HG03175 (cell line): ENCODE data around the gene PIK3R5.
A peak's percentile ranks its signal among the peaks of the same experiment; 100 is the strongest.
"Not testable (repeated sequence)": the region's sequence is repeated elsewhere in the genome, so short reads cannot be mapped to it uniquely, and the experiment has no call there.

Source experiments
- ATAC-seq: cut with Tn5 transposase; IDR thresholded peaks from one replicate; pipeline ENCODE4 v1.9.1; 2021; ENCODE audit warnings: mild to moderate bottlenecking, moderate library complexity; ENCODE audit not compliant: unreplicated experiment

Gene PIK3R5

DNA sequence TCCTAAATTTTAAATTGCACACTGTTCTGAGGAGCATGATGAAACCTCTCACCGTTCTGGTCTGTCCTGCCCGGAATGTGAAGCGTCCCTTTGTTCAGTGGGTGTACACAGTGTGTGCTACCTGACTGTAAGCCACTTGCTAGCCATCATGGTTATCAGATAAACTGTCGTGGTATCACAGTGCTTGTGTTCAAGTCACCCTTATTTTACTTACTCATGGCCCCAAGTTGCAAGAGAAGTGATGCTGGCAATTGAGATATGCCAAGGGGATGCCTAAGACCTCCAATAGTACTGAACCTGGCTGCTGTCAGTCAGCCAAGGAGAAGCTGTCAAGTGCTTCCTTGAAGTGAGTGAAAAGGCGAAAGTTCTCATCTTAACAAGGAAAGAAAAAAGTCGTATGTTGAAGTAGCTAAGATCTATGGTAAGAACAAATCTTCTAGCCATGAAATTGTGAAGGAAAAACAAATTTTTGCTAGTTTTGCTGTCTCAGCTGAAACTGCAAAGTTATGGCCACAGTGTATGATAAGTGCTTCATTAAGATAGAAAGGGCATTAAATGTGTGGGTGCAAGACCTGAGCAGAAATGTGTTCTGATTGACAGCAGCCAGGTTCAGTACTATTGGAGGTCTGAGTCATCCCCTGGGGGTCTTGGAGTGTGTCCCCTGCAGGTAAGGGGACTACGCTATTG is 103.9 kb downstream of the PIK3R5 start:
- ATAC-seq: no peak

- ATAC-seq: no peak
Measured at GRCh38 chr17:8859804-8860430, 105.6 kb downstream of the PIK3R5 start.

- no peak for ATAC-seq
Measured at GRCh38 chr17:8859027-8859803, 106.3 kb downstream of the PIK3R5 start.

DNA sequence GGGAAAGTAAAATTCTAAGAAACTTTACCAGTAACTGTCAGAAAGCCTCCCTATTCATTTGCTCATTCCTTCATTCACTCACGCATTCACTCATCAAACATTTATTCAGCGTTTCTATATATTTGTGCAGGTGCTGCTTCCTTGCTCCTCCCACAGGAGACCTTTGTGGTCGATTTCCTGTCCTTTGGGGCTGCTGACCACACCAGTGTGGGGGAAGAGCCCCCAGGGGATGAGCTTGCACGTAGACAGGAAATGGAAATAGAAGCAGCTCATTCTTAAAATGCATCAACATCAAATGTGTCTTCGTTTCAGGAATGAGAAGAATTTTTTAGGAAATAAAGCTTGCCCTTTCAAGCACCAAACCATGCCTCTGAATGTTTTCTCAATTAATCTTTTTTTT is 107.6 kb downstream of the PIK3R5 start:
- ATAC-seq: peak; percentile 45

GRCh38 chr17:8856869-8857575 is 108.5 kb downstream of the PIK3R5 start:
- ATAC-seq: no peak

DNA sequence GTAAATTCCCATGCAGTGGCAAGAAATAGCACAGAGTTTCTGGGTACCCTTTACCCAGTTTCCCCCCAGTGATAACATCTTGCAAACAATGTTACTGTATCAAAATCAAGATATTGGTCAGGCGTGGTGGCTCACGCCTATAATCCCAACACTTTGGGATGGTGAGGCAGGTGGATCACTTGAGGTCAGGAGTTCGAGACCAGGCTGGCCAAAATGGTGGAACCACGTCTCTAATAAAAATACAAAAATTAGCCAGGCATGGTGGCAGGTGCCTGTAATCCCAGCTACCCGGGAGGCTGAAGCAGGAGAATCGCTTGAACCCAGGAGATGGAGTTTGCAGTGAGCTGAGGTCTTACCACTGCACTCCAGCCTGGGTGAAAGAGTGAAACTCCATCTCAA is 109.3 kb downstream of the PIK3R5 start:
- not testable (repeated sequence) for ATAC-seq

DNA sequence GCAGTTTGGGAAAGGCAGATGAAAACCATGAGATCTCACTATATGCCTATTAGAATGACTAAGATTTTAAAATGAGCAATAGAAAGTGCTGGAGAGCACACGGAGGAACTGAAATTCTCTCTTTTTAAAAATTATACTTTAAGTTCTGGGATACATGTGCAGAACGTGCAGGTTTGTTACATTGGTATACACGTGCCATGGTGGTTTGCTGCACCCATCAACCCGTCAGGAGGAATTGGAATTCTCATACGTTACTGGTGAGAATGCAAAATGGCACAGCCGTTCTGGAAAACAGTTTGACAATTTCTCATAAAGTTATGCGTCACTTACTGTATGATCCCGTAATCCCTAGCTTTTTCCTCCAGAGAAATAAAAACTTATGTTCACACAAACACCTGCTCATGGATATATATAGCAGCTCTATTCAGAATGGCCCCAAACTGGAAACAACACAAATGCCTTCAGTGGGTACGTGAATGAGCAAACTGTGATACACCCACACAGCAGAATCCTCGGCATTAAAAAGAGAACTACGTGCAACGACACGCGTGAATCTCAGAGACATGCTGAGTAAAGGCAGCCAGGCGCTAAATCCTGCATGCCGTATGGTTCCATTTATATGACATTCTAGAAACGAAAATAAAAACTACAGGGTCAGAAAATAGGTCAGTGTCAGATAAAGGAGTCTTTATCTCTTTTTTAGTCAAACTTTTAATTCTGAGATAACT is 109.9 kb downstream of the PIK3R5 start:
- ATAC-seq: no peak

DNA sequence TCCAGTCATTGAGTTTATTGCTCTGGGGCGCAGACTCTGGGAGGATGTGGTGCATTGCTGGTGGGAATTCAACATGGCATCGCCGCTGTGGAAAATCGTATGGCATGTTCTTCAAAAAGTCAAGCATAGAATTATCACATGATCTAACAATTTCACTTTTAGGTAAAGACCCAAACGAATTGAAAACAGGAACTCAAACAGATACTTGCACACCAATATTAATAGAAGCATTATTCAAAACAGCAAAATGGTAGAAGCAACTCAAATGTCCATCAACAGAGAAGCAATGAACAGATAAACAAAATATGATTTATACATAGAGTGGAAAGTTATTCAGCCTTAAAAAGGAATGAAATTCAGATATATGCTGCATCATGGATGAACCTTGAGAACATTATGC is 113.9 kb downstream of the PIK3R5 start:
- ATAC-seq: no peak

DNA sequence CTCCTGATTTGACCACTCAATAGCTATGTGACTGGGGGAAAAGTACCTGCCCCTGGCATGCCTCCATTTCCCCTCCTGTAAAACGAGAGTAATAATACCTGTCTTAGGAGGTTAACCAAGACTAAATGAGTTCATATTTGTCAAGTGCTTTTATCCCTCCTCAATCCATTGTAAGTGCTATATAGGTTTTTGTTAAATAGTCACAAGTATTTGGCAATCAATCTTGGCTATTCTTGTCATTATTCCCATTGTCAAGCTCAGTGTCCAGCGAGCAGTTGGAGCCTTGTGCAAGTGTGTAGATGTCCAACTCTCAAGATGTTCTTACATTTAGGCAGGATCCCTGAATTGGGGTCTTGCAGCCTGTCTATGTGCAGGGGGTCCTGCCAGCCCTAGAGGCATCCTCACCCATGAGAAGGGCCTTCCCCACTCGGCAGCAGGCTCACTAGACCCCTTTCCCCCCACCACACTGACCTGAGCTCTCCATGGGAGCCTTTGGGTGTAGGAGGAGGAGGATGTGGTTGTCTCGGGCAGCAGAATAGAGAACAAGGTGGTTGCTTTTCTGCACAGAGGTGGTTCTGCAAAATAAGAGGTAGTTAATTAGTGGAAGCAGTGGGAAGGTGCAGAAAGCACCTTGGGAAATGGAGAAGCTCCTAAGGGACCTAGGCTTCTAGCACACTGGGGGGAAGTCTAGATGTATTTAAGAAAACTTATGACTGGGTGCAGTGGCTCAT is 116.0 kb downstream of the PIK3R5 start:
- ATAC-seq: no peak

GRCh38 chr17:8847891-8848290 is 117.6 kb downstream of the PIK3R5 start:
- ATAC-seq: no peak

DNA sequence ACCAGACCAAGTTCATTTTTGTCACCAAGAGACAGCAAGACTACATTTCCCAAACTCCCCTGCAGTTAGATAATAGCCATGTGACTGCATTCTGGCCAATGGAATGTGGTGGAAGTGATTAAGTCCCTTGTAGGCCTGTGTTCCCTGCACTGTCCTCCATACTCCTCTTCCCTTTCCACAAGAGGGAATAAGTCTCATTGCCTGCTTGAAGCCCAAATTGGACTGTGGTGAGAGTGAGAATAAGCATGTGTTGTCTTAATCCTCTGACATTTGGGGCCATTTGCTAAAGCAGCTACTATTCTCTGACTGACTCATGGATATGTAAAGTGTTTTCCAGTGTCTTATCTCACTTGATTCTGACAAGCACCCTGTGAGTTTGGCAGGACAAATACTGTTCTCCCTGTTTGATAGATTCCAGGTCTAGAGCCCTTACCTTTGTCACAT is 118.7 kb downstream of the PIK3R5 start:
- no peak for ATAC-seq

DNA sequence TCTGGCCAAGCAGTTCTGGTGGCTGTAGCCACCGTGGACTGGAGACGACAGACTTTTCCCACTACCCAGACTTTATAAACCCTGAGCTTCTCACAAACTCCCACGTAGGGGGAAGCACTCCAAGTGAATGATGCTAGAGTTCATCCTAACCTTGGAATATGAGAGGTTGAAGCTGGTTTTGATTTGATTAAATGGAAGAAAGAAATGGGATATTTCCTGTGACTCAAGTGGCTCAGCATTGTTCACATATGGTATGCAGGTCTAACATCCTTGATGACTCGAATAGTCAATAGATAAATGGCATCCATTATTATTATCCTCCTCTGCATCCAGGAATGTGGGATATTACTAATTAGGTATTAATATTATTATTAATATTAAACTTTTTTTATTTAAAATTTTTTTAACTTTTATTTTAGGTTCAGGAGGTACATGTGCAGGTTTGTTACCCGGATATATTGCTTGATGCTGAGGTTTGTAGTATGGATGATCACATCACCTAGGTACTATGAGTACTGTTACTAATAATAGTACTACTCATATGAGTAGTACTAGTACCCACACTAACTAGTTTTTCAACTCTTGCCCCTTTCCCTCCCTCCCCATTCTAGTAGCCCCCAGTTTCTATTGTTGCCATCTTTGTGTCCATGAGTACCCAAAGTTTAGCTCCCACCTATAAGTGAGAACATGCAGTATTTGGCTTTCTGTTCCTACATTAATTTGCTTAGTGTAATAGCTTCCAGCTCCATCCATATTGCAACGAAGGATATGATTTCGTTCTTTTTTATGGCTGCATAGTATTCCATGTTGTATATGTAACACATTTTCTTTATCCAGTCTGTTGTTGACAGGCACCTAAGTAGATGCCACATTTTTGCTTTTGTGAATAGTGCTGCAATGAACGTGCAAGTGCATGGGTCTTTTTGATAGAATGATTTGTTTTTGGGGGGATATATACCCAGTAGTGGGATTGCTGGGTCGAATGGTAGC is 121.0 kb downstream of the PIK3R5 start:
- ATAC-seq: no peak

GRCh38 chr17:8843344-8843743 is 122.2 kb downstream of the PIK3R5 start:
- ATAC-seq: no peak

DNA sequence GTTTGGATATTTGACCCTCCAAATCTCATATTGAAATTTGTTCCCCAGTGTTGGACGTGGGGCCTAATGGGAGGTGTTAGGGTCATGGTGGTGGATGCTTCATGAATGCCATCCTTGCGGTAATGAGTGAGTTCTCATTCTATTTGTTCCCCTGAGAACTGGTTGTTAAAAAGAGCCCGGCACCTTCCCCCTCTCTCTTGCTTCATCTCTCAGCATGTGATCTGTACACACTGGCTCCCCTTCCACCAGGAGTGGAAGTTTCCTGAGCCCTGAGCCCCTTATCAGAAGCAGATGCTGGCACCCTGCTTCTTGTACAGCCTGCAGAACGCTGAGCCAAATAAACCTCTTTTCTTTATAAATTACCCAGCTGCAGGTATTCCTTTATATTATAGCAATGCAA is 123.7 kb downstream of the PIK3R5 start:
- ATAC-seq: no peak

DNA sequence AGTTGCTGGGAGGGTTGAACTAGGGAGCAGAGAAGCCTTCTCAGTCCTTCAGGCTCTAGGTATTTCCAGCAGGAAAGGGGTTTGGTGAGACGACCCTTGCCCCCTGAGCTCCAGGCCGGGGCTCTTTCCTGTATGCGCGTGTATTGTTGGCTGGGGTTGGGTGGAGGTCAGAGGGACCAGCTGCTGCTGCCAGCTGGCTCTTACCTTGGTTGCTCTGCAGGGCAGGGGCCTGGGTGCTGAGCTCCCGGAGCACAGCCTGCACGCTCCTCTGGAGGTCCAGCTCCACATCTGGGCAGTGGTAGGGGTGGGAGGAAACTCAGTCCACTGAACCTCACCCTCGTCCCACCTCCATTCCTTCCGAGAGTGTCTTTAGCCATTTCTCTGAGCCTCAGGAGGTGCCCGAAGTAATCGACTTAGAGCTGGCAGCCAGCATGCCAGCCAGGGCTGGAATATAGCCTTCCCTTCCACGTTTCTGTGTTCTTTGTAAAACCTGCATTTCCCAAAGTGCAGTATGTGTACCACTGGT is 126.0 kb downstream of the PIK3R5 start:
- ATAC-seq: no peak

DNA sequence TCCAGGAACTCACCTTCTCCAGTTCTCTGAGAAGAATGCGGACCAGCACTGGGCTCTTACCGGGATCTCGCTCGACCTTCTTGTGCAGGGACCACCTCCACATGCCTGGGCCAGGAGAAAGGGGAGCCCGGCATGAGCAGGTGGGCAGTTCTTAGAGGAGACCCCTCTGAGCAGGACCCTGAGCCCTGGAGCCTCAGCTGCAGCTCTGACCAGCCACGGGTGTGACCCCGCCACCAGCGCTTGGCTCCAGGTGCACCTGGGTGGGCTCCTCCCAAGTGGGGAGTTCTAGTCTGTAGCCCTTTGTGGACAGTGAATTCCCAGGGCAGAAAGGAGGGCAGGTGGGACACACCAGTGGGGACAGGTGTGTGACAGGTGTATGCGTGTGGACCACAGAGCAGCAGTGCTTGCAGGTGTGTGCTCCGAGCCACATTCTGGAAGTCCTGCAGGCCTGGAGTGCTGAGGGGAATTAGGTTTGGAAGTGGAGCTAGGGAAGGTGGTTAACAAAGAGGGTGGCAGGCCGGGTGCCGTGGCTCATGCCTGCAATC is 126.9 kb downstream of the PIK3R5 start:
- no peak for ATAC-seq

DNA sequence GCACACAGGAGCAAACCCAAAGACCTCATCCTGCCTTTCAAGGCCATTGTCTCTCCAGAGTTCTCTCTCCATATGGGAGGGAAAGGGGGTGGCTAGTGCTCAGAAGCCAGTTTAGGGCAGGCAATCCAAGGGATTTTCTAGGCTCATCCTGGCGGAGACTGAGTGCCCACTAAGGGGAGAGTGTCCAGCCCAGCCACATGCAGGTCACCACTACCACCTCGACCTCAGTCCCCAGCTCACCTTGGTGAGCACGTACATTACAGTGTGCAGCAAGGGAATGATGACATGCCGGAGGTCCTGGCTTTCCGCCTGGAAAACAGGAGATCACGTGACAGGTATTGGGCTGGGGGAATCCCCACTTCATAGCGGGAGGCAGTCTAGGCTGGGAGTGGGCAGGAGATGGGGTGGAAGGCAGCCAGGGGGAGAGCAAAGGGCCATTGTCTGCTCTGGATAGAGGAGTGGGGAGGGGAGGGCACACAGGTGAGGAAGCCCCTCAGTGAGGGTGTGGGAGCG is 127.9 kb downstream of the PIK3R5 start:
- no peak for ATAC-seq
